Hypothalamus (tissue), 51 donors: ENCODE results near the gene MAN1A2.
"Not testable (repeated sequence)": the region's sequence is repeated elsewhere in the genome, so short reads cannot be mapped to it uniquely, and the experiment has no call there.

ENCODE experiments used
- DNase-seq, 51 donors: peaks; one replicate each; lab custom pipeline; 2025; lab: John Stamatoyannopoulos, UW

MAN1A2 gene

DNA sequence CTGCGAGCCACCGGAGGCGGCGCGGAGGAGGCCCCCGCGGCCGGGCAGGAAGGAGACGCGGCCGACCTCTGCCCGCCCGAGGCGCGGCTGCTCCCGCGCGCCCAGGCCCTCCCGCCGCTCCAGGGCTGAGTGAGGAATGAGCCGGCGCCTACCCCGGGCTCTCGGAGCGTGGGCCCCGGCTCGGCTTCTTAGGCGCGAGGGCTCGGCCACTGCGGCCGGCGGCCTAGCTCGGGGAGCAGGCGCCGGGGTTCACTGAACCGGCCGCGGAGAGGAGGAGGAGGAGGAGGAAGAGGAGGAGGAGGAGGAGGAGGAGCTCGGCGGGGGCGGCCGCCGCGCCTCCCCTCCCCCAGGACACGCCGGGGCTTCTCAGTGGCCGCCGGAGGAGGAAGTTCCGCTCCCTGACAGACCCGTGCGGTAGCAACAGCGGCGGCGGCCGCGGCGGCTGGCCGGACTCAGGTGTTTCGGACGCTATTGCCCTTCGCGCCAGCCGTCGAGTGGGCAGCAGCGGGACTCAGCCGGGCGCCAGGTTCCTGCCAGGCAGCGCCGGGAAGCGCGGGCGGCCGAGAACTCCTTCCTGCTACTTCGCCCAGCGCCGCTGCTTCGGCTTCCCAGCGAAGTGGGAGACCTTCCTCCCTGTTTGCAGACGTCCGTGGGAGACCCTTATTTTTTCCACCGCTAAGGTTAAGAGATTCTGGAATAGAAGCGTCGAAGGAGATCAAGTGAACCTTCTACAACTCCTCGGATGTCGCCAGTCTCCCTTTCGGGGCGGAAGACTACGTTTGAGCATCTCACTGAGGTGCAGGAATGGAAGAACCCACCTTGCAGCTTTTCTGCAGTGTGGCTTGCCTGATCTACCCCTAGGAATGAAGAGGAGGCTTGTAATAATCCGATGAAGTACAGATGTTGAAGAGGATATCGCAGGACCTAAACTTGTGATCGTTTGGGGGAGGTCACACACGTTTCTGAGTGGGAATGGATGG, at the start of gene MAN1A2:
Gene MAN1A2 (plus strand): TSS at position 404 of the 980 bp plus-strand sequence. CDS start 735 bp downstream, outside the sequence.
- DNase-seq = peak; percentile 31 to 89 (median 80)

DNA sequence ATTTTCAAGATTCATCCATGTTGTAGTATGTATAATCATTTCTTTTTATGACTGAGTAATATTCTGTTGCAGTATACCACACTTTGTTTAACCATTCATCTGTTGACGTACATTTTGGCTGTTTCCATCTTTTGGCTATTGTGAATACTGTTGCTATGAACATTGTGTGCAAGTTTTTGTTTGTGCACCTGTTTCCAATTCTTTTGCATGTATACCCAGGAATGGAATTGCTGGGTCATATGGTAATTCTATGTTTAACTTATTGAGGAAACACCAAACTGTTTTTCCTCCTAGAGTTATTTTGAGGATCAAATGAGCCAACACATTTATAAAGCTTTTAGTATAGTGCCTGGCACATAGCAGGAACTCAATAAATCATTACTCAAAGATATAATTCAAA, 49.2 kb upstream of the MAN1A2 start:
- DNase-seq = no peak

DNA sequence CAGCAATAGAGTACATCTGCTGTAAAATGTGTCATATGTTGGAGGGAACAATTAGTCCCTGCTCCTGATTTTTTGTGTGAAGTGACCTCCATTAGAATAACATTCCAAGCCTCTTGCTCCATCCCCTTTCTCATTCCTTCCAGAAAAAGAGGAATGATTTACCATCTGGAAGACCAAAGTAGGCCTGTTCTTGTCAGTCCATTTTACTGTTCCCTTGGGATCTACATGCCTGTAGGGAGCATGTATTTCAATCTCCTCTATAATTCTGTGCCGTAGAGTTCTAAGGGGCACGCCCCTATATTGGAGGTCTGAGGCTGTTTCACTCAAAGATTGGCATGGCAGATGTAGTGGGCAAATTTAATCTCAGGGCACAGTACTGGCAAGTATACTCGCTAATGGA, 48.8 kb upstream of the MAN1A2 start:
- no peak for DNase-seq

DNA sequence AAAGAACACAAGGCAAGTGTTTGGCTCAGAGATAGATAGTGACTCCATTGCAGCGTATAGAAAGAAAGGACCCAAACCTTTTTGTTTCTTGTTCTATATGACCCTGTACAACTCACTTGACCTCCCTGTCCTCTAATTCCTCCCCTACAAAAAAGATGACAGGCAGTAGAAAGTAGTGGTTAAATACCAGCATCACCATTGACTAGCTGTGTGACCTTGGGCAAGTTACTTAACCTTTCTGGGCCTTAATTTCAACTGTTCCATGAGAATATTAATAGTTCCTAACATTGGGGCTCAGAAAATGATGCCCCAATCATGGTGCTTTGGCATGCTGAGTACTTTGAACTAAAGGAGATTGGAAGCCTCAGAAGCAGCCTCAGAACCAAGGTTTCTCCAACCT, 46.7 kb upstream of the MAN1A2 start:
- no peak for DNase-seq

DNA sequence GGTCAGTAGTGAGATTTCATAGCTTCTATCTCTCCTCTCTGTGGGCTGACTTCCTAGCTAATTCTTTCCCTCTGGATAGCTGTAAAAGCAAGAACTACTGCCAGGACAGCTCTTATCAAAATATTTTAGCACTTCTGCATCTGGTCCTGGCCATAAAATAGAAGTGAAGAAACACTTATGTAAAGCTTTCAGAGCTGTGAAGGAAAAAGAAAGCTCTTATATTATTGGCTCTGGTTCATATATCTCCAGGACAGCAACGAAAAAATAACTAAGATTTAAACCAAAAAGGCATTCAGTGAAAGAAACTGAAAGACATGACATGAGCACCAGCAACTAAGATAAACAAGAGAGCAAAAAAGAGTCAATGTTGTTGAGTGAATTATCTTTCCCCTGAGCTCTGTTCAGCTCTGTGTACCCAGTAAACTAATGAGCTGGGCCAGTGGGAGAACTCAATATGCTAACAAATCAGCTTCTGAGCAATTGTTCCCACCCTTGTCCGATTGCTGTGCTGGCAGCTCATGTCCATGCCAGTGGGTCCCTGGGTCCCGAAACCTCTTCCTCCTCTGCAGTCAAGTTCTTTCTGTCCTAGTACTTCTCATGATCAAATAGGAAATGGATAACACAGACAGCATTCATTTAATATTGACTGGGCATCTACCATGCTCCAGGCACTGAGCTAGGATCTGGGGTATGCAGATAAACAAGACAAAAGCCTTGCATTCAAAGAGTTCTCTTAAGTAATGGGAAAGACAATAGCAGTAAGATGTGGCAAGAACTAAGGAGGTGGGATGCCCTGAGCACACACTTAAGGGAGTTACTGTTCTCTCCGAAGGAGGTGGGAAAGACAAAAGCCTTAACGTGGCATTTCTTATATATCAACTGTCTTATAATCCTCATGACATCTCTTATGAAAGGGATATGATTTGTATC, 45.3 kb upstream of the MAN1A2 start:
- DNase-seq = no peak

DNA sequence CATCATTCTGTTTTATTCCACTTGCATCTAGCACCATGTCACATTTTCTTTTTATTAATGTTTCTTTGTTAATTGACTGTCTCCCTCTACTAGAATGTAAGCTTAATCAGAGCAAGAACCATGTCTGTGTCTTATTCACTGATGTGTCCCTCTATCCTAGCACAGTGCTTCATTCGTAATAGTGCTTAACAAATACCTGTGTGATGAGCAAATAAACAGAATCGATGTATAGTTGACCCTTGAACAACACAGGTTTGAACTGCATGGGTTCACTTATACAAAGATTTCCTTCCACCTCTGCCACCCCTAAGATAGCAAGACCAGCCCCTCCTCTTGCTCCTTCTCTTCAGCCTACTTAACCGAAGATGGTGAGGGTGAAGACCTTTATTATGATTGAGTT, 42.9 kb upstream of the MAN1A2 start:
- DNase-seq = no peak

DNA sequence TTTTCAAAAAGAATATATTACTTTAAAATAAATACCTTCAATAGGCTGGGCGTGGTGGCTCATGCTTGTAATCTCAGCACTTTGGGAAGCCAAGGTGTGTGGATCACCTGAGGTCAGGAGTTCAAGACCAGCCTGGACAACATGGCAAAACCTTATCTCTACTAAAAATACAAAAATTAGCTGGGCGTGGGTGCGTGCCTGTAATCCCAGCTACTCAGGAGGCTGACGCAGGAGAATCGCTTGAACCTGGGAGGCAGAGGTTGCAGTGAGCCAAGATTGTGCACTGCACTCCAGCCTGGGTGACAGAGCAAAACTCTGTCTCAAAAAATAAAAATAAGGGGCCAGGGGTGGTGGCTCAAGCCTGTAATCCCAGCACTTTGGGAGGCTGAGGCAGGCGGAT, 41.2 kb upstream of the MAN1A2 start:
- DNase-seq = not testable (repeated sequence)

DNA sequence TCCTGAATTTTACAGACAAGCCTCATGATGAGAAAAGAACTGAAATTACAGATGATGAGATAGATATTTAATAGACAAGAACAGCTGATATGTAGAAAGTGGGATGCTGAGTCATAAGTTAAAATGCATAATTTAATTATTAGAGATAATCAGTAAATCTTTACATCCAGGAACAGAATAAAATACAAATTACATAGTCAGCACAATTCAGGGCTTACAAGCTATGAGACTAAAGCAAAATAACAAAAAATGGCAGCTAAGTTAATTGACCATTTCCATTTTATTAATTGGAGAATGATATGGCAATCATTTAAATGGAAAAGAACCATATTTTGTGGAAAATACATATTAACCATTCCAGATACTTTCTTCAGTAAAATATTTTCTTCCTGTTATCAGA, 40.2 kb upstream of the MAN1A2 start:
- no peak for DNase-seq

DNA sequence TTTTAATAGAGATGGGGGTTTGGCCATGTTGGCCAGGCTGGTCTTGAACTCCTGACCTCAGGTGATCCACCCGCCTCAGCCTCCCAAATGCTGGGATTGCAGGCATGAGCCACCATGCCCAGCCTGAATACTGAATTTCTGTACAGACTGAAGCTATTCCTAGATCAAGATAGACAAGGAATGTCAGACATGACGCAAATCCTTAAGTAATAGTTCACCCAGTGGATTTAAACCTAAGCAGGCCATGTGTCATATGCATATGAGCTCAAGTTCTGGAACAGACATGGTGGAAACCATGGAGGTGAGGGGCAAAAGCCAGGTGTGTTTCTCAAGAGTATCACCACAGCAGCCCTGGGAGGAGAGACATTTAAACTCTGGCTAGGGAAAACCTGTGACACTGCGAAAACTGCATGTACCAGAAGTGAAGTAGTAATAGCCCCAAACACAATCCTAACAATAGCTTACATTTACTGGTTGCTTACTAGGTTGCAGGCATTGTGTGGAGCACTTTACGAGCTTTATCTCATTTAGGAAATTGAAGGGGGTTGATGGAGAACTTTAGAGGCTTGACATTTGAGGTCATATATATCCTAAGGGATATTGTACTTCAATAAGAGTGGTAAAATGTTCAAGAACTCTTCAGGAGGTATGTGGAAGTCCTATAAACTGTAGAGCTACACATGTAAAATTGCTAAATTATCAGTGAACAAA, 31.7 kb upstream of the MAN1A2 start:
- DNase-seq = no peak

DNA sequence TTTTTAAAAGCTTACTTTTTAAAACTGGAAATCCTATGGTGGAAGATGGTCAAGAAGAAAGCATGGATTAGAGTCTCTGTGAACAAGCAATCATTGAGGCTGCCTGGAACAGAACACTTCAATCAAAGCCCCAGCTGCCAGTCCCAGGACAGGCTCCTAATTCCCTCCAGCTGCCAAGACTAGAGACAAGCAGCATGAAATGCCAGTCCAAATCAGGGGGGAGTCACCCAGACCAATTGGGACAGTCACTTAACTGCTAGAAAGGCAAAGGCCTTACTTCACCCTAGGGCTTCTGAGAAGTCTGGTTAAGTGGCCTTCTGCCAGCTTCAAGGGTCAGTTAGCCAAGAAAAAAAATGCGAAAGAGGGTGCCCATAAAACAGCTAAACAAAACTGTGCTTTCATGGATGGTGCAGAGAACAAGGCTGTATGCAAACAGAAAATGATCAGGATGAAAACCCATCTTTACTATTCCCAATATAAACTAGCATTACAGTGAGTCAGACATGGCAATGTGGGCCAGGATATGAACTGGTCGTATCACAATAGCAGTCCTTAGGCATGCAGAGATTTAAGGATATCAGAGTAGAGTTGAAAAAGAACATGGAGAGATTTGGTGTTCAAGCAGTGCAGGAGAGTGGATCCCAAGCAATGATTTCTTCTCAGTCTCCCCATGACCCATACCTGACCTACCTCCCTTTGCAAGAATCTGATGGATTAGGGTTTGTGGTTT, 31.0 kb upstream of the MAN1A2 start:
- peak in 20 of 51 donors; percentile 1 to 43 (median 18) for DNase-seq

DNA sequence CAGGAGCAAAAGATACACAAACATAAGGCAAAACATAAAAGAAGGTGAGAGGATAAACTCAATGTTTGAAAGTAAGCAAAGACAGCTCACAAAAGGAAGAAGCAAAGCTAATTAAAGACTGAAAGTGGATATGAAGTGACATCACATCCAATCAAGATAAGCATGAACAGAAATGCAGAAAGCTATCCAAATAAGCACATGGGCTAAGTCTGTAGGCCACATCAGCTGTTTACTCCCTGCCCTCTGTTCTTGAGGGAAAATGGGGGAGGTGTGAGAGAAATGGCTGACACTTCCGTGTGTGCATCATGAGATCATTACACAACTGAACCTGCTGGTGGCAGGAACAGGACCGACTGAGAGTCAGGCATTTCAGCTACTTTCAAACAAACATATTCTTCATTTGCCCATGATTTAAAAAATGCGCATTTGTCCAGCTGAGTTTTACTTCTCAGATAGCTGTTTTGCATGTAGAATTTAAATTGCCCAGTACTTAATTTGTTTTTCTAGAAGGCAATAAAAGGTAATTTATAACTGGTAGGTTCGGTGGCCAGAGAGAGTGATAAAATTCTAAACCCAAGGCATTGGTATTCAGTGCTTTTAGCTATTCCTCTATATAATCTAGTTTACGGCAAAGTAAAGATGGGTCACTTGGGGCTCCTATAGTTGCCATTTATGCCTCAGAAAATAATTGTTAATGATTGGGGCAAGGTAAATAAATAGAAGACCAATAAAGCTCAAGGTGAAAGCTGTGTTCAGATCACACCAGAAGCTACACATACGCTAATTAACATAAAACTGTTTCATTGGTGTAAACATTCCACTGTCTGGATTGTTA, 27.2 kb upstream of the MAN1A2 start:
- DNase-seq = peak in 1 of 51 donors; percentile 50

DNA sequence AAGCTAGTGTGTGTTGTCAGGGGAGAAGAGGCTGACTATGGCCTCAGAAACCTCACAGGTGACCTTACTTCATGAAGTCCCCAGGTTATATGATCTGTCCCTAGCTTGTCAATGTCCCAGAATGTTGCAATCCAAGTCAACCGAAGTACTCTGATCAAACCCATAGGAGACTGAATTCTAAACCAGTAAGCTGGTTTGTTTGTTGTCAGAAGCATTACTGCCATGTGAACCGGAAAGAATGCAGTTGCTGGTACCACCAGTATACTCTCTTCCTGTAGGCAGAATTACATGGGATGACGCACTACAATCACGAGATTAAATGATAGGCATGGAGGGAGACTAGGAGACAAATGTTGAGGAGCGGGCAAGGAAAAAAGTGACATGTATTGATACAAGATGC, 26.1 kb upstream of the MAN1A2 start:
- no peak for DNase-seq

DNA sequence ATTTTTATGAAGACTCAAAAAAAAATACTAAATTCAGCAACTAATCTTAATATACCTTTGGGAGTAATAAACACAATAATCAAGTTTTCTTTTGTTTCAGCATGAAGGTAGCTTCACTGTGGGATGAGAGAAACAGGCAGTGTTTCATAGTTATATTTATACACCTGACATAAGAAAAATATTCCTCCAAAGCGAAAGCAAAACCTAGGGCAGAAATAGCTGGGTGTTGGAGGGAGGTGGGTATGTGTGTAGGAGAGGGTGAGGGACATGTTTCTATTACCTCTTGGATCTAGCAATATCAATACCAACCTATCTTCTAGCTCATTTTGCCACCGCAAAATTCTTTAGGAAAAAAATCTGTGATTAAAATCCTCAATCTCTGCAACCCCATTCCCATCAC, 24.9 kb upstream of the MAN1A2 start:
- DNase-seq = no peak

DNA sequence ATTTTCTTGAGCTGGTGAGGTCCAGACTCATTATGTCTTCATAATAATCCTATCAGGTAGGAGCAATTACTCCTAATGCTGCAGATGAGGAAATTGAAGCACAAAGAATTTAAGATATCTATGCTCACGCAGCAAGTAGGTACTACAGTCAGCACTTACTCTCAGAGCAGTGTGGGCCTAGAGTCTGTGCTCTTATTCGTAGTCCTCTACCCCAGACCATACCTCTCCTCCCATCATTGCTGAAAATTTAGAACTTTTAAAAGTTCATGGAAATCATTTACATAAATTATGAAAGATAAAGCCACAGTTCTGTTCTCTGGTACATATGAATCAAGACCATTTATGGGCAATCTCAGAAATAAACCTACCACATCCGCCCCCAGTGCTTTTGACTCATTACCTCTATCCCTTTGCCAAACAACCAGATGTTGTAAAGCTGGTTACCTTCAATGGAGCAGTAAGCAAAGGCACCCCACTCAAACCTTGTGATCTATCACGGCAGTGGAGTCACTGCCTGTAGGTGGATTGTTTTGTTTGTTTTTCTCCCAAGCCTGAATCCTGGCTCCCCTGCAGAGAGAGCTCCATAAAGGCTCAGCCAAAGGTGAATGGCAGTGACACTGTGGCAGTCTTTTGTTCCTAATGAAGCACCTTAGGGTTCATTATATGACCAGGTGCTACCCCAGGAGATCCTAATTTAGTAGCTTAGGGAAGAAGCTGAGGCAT, 20.9 kb upstream of the MAN1A2 start:
- no peak for DNase-seq

DNA sequence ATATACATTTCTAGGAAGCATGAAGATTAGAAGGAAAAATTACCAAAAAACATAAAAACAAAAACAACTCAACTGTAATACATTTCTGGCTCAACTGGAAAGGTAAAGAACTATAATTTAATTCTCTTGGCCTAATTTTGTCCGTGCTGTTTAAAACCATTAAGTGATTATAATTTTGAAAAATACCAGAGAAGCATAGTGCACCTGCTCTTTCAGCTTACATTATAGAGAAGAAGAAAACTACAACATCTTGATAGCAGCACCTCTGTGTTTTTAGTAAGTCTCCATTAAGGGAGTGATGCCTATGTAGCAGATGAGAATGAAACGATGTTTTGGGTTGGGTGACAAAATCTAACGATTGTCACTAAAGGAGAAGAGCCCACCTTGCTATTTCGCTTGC, 19.3 kb upstream of the MAN1A2 start:
- no peak for DNase-seq

DNA sequence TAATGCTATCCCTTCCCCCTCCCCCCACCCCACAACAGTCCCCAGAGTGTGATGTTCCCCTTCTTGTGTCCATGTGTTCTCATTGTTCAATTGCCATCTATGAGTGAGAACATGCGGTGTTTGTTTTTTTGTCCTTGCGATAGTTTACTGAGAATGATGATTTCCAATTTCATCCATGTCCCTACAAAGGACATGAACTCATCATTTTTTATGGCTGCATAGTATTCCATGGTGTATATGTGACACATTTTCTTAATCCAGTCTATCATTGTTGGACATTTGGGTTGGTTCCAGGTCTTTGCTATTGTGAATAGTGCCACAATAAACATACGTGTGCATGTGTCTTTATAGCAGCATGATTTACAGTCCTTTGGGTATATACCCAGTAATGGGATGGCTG, 14.6 kb upstream of the MAN1A2 start:
- not testable (repeated sequence) for DNase-seq

DNA sequence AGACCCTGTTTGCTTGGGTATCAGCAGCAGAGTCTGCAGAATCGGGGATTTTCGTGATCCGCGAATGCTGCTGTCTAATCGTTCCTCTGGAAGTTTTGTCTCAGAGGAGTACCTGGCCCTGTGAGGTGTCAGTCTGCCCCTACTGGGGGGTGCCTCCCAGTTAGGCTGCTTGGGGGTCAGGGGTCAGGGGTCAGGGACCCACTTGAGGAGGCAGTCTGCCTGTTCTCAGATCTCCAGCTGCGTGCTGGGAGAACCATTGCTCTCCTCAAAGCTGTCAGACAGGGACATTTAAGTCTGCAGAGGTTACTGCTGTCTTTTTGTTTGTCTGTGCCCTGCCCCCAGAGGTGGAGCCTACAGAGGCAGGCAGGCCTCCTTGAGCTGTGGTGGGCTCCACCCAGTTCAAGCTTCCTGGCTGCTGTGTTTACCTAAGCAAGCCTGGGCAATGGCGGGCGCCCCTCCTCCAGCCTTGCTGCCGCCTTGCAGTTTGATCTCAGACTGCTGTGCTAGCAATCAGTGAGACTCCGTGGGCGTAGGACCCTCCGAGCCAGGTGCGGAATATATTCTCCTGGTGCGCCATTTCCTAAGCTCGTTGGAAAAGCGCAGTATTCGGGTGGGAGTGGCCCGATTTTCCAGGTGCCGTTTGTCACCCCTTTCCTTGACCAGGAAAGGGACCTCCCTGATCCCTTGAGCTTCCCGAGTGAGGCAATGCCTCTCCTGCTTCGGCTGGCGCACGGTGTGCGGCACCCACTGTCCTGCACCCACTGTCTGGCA, 9.2 kb upstream of the MAN1A2 start:
- DNase-seq = not testable (repeated sequence)

DNA sequence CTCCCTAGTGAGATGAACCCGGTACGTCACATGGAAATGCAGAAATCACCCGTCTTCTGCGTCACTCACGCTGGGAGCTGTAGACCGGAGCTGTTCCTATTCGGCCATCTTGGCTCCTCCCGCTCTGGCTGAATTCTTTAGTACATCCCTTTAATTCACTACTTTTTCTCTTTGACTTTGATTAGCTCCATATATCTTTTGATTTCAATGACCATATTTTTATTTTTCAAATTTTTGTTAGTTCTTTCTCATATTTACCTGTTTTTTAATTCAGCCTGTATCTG, 8.7 kb upstream of the MAN1A2 start:
- DNase-seq = not testable (repeated sequence)
